VCaP (cell line): ENCODE results near the gene ROBO1.
"Not testable (repeated sequence)": the region's sequence is repeated elsewhere in the genome, so short reads cannot be mapped to it uniquely, and the experiment has no call there.

ENCODE experiments used
- H3K27ac ChIP-seq: fragments of 450-650 bp; 2 replicates; pipeline ENCODE4 v1.5.1; 2017
- TF ChIP-seq, protein P1 (sequence below): fragments of 450-650 bp; conservative IDR thresholded peaks from 2 replicates; pipeline ENCODE4 v1.5.1; 2017; ENCODE audit warnings: mild to moderate bottlenecking, moderate library complexity

Gene ROBO1

DNA sequence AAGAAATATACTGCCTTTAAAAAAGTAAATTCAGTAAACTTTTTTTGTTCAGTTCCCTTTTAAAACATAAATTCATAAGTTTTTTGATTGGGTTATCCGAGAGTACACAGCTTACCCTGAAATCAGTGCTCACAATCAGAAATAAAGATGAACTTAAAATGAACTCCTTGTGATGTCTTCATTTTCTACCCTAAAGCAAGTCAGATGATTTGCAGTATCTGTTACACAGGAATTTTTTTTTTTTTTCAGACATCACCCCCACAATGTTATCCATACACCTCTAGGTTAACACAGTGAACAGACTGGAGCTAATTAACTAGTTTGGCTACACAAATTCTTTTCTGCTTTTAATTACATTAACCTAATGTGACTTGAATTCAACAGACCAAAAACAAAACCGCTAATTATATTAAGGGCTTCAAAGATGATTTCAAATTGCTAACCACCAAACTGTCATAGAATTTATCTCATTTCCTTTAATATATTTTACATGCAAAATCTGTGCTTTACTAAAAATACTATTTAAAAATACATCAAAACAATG lies 1042.0 kb downstream of the ROBO1 start:
- TF ChIP-seq, protein P1, sequence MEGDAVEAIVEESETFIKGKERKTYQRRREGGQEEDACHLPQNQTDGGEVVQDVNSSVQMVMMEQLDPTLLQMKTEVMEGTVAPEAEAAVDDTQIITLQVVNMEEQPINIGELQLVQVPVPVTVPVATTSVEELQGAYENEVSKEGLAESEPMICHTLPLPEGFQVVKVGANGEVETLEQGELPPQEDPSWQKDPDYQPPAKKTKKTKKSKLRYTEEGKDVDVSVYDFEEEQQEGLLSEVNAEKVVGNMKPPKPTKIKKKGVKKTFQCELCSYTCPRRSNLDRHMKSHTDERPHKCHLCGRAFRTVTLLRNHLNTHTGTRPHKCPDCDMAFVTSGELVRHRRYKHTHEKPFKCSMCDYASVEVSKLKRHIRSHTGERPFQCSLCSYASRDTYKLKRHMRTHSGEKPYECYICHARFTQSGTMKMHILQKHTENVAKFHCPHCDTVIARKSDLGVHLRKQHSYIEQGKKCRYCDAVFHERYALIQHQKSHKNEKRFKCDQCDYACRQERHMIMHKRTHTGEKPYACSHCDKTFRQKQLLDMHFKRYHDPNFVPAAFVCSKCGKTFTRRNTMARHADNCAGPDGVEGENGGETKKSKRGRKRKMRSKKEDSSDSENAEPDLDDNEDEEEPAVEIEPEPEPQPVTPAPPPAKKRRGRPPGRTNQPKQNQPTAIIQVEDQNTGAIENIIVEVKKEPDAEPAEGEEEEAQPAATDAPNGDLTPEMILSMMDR = no peak

DNA sequence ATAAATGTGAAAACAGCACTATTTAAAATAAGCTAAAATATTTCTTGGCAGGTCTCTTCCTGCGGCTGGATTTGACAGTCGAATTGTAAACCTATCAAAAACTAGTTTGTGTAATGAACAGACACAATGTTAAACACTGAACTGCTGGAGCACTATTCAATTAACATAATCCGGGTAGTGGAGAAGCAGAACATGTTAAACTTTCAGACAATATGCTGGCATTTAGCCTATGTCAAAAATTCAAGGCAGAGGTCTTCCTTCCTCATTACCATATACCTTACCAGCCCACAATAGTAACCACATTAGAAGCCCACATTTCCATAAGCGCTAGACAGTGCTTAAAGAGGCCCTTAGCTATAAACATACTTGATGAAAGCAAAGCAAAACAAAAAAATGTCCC lies 1042.9 kb downstream of the ROBO1 start:
- H3K27ac ChIP-seq = no peak overlapping the region
- TF ChIP-seq, protein P1 = no peak

More for the DNA sequence above, 1042.0 kb downstream of the ROBO1 start:
- H3K27ac ChIP-seq = no peak overlapping the region

DNA sequence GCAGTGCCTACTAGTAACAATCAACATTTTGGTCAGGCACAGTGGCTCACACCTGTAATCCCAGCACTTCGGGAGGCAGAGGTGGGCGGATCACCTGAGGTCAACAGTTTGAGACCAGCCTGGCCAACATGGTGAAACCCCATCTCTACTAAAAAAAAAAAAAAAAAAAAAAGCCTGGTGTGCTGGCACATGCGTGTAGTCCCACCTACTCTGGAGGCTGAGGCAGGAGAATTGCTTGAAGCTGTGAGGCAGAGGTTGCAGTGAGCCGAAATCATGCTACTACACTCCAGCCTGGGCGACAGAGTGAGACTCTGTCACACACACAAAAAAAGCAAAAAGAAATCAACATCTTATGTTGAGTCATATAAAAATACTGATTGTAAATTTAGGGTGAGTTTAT lies 1043.4 kb downstream of the ROBO1 start:
- not testable (repeated sequence) for H3K27ac ChIP-seq

DNA sequence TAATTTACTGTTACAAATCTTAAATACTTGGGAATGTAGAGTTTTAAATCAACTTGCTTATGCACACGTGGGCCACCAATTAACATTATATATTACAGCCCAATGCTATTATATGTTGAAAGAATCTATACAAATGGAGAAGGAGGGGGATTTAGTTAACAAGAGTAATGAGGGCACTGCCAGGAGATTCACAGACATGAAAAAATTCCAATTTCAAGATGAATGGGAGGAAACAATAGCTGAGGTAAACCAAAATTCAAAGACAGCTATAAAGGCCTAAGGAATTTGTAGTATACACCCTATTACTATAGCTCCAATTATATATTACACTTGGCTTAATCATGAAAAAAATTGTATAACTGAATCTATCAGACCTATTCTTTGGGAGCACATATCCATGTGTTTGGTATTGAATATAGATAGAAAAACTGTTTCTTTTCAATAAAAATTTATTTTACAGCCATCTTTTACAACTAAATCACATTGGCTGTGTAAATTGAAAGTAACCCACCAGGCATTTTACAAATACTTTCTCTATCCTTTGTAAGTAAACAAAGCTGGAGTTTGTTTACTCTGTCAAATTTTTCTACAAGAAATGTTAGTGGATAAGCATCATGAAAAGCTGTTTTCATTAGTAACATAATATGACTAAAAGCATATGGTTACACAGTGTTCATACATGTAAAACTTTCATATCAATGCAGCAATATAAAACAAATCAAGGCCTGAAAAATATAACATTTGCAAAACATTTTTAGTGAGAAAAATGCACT lies 1045.8 kb downstream of the ROBO1 start:
- TF ChIP-seq, protein P1 = no peak
- no peak overlapping the region for H3K27ac ChIP-seq

DNA sequence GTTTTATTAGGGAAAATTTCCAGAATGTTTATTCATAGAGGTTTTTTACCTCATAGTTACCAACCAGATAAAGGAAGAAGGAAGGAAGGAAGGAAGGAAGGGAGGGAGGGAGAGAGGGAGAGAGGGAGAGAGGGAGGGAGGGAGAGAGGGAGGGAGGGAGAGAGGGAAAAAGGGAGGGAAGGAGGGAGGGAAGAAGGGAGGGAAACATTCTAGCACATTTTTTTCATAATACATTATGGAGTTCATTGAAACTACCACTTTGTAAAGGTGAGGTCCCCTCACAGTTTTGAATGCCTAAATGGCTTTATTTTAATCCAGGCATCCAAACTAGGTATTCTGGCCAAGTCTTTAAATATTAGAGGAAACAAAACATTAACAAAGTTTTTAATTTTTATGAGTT lies 1049.1 kb downstream of the ROBO1 start:
- no peak overlapping the region for H3K27ac ChIP-seq
- TF ChIP-seq, protein P1 = no peak

DNA sequence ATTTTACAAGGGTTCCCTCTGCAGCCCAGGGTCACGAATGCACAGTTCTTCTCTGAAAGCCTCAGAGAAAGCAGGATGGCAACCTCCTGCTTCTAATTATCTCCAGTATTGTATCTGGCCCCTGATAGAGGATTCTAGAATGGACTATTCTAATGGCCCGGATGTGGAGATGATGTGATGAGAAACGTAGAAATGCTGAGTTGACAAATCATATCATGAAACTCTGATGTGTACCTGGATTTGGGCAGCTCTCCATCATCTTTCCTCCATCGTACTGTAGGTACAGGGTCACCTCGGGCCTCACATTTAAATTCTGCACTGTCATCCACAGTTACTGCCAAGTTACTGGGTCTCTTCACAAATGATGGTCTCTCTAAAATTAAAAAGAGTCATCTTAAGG lies 1050.8 kb downstream of the ROBO1 start:
- TF ChIP-seq, protein P1 = no peak
- H3K27ac ChIP-seq = no peak overlapping the region

DNA sequence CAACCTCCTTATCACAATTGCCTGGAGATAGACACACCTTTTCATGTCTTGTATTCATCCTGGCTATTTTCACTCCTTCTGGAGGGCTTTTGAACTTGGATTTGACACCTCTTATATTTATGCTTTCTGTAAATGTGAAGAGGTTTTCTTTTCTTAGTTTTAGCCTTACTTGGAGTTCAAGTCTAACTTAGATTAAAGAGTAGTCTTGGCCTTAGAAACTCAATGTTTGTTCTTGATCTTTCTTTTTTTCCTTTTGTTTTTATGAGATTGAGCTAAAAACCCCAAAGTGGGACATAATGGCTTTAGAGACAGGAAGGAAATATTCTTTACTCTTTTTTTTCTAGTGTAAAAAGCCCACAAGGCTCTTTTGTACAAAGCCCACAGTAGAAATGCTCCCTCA lies 1054.9 kb downstream of the ROBO1 start:
- no peak overlapping the region for H3K27ac ChIP-seq
- TF ChIP-seq, protein P1 = no peak

DNA sequence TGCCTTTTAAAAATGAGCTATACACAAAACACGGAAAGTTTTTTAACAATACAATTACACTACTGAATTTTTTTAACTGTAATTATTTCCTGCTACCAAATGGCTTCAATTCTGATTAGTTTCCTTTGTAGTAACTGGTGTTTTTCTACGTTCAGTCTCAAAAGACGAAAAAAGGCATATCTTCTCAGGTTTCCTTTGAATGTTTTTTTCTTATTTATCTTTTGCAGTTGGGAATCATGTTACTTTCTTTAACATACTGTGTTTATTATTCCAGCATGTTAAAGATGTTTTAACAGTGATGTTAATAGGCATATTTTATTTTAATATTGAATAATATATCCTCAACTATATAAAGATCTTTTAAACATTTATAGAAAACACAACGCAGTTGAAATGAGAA lies 1055.5 kb downstream of the ROBO1 start:
- no peak overlapping the region for H3K27ac ChIP-seq
- TF ChIP-seq, protein P1 = no peak
